Measurements from ENCODE around the gene DRC1. TPM values are rescaled to one million over a fixed set of nuclear protein-coding genes. Genes with fewer than 3 reads are reported as not detected.

DRC1 gene
- total and polyA plus RNA-seq, 4 donors = 2.5 to 18.4 (median 8.8) TPM

DNA sequence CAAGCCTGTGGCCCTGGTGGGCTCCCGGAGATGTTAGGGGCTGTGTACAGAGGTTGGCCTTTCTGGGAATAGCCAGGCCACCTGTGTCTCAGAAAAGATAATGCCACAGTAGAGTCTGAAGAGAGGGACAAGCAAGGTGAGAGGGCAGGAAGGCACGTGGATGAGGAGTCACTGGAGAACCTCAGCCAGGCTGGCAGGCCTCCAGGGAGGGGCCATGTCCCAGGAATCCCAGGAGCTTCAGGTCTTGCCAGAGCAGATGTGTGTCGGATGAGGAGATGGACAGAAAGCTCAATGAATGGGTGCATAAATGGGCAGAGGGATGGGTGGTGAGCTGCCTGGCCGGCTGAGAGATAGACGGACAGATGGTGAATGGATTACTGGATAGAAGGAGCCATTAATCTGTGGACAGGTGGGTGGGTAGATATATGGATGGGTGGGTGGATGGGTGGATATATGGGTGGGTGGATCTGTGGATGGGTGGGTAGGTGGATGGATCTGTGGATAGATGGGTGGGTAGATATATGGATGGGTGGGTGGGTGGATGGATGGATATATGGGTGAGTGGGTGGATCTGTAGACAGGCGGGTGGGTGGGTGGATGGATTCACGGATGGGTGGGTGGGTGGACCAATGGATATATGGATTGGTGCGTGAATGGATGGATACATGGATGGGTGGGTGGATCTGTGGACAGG is 84.2 kb downstream of the DRC1 start:
- Histone ChIP-seq H3K4me1 (ENCODE audit: control insufficient read depth in 5 of 5, insufficient read depth in 5 of 5, low read length in 5 of 5) (peaks cover 0 to 21% (median 6%) of the 10 kb centered on the region in 5 donors), H3K27me3 (ENCODE audit: control insufficient read depth in 3 of 3, insufficient read depth in 3 of 3, low read length in 2 of 3) (peaks cover 0 to 3% (median 0%) of the 10 kb centered on the region in 3 donors), H3K36me3 (ENCODE audit: control insufficient read depth in 4 of 4, insufficient read depth in 4 of 4, low read length in 4 of 4) (no peaks in the 10 kb centered on the region), H3K4me3 (no peak overlapping the region), H3K9ac (ENCODE audit: insufficient read depth in 1 of 2, low read length in 2 of 2) (no peak overlapping the region), H3K9me3 (ENCODE audit: control insufficient read depth in 4 of 4, insufficient read depth in 3 of 4, low read length in 3 of 4) (no peaks in the 10 kb centered on the region), H3K27ac (ENCODE audit: low read depth in 1 of 2, low read length in 1 of 2) (no peak overlapping the region)
- ATAC-seq (ENCODE audit: insufficient read depth, low FRiP score) (no peak), DNase-seq (no peak)
- WGBS, 2 donors = 87 to 89% methylated on average over 8 of the region's 8 CpGs
- TF ChIP-seq, protein P1, sequence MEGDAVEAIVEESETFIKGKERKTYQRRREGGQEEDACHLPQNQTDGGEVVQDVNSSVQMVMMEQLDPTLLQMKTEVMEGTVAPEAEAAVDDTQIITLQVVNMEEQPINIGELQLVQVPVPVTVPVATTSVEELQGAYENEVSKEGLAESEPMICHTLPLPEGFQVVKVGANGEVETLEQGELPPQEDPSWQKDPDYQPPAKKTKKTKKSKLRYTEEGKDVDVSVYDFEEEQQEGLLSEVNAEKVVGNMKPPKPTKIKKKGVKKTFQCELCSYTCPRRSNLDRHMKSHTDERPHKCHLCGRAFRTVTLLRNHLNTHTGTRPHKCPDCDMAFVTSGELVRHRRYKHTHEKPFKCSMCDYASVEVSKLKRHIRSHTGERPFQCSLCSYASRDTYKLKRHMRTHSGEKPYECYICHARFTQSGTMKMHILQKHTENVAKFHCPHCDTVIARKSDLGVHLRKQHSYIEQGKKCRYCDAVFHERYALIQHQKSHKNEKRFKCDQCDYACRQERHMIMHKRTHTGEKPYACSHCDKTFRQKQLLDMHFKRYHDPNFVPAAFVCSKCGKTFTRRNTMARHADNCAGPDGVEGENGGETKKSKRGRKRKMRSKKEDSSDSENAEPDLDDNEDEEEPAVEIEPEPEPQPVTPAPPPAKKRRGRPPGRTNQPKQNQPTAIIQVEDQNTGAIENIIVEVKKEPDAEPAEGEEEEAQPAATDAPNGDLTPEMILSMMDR (IDR thresholded peaks at IDR 0.05; ENCODE audit: control extremely low read depth, extremely low read depth) = no peak

DNA sequence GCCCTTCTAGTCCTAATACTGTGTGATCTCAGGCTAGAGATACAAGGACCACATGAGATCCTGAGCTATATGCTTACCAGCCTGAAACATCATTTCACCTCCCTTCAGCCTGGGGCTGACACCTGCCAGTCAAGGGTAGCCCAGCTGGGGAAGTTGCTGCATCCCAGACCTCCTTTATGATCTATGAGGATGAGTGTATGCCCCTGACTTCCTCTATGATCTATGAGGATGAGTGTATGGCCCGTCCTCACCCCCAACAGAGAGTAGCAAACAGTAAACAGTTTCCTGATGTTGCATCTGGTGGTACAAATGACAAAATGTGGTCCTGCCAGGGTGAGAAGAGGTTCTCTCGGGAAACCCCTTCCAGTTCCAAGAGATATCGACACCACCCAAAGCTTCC is 85.1 kb downstream of the DRC1 start:
- 78 to 87% methylated on average over 3 of the region's 3 CpGs for WGBS, 2 donors
- DNase-seq (no peak), ATAC-seq (ENCODE audit: insufficient read depth, low FRiP score) (no peak)
- no peaks in the 10 kb centered on the region for H3K9me3 ChIP-seq (ENCODE audit: control insufficient read depth in 4 of 4, insufficient read depth in 3 of 4, low read length in 3 of 4)
- TF ChIP-seq, protein P1 (IDR thresholded peaks at IDR 0.05; ENCODE audit: control extremely low read depth, extremely low read depth) = no peak
- peaks cover 0 to 16% (median 6%) of the 10 kb centered on the region in 5 donors for H3K4me1 ChIP-seq (ENCODE audit: control insufficient read depth in 5 of 5, insufficient read depth in 5 of 5, low read length in 5 of 5)
- H3K27me3 ChIP-seq (ENCODE audit: control insufficient read depth in 3 of 3, insufficient read depth in 3 of 3, low read length in 2 of 3) = peaks cover 0 to 3% (median 0%) of the 10 kb centered on the region in 3 donors
- no peak overlapping the region for H3K27ac ChIP-seq (ENCODE audit: low read depth in 1 of 2, low read length in 1 of 2)
- H3K36me3 ChIP-seq (ENCODE audit: control insufficient read depth in 4 of 4, insufficient read depth in 4 of 4, low read length in 4 of 4) = no peaks in the 10 kb centered on the region
- no peak overlapping the region for H3K9ac ChIP-seq (ENCODE audit: insufficient read depth in 1 of 2, low read length in 2 of 2)
- no peak overlapping the region for H3K4me3 ChIP-seq

DNA sequence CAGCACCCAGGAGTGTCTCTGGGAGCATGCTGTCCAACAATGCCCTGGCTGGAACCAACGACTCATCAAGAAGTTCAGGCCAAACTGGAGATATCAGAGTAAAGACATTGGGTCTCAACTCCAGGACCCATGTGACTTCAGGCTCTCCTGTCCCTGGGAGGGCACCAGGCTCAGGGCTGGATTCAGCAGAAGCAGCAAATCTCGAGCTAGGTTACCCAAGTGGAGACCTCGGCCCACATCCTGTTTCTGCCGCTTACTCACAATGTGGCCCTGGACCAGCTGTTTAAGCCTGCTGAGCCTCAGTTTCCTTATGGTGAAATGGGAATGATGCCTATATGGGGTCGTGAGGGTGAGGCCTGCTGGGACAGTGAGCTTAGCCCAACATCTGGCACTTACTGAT is 85.5 kb downstream of the DRC1 start:
- DNase-seq (no peak), ATAC-seq (ENCODE audit: insufficient read depth, low FRiP score) (no peak)
- no peaks in the 10 kb centered on the region for H3K9me3 ChIP-seq (ENCODE audit: control insufficient read depth in 4 of 4, insufficient read depth in 3 of 4, low read length in 3 of 4)
- H3K27ac ChIP-seq (ENCODE audit: low read depth in 1 of 2, low read length in 1 of 2) = no peak overlapping the region
- H3K4me1 ChIP-seq (ENCODE audit: control insufficient read depth in 5 of 5, insufficient read depth in 5 of 5, low read length in 5 of 5) = peaks cover 0 to 16% (median 6%) of the 10 kb centered on the region in 5 donors
- H3K4me3 ChIP-seq = no peak overlapping the region
- no peak overlapping the region for H3K9ac ChIP-seq (ENCODE audit: insufficient read depth in 1 of 2, low read length in 2 of 2)
- TF ChIP-seq, protein P1 (IDR thresholded peaks at IDR 0.05; ENCODE audit: control extremely low read depth, extremely low read depth) = no peak
- H3K27me3 ChIP-seq (ENCODE audit: control insufficient read depth in 3 of 3, insufficient read depth in 3 of 3, low read length in 2 of 3) = peaks cover 0 to 3% (median 0%) of the 10 kb centered on the region in 3 donors
- H3K36me3 ChIP-seq (ENCODE audit: control insufficient read depth in 4 of 4, insufficient read depth in 4 of 4, low read length in 4 of 4) = no peaks in the 10 kb centered on the region
- WGBS, 2 donors = 57 to 75% methylated on average over 5 of the region's 5 CpGs
